Midbrain (tissue), 1 donor: Measurements from ENCODE around the gene RETREG1.
A peak's percentile ranks its signal among the peaks of the same experiment; 100 is the strongest.
"Not testable (repeated sequence)": the region's sequence is repeated elsewhere in the genome, so short reads cannot be mapped to it uniquely, and the experiment has no call there.

ENCODE experiments used
- DNase-seq: peaks from one replicate; lab custom pipeline; 2025; lab: John Stamatoyannopoulos, UW

The RETREG1 gene

GRCh38 chr5:16486711-16487111 is 130.1 kb downstream of the RETREG1 start:
- DNase-seq: no peak

GRCh38 chr5:16485656-16486055 is 131.1 kb downstream of the RETREG1 start:
- DNase-seq: no peak

- DNase-seq: no peak
These were observed 132.7 kb downstream of the RETREG1 start for GRCh38 chr5:16484081-16484480.

- no peak for DNase-seq
These were observed 133.4 kb downstream of the RETREG1 start for GRCh38 chr5:16483361-16483760.

- DNase-seq: no peak
These were observed 133.9 kb downstream of the RETREG1 start for GRCh38 chr5:16482891-16483290.

- no peak for DNase-seq
These were observed 135.8 kb downstream of the RETREG1 start for GRCh38 chr5:16480821-16481538.

GRCh38 chr5:16480144-16480543 is 136.7 kb downstream of the RETREG1 start:
- no peak for DNase-seq

GRCh38 chr5:16477541-16477940 is 139.3 kb downstream of the RETREG1 start:
- no peak for DNase-seq

GRCh38 chr5:16476417-16476816 is 140.4 kb downstream of the RETREG1 start:
- DNase-seq: not testable (repeated sequence)

GRCh38 chr5:16471387-16471786 is 145.4 kb downstream of the RETREG1 start:
- no peak for DNase-seq

- DNase-seq: no peak
These were observed 149.2 kb downstream of the RETREG1 start for GRCh38 chr5:16467363-16468219.

- peak; percentile 93 for DNase-seq
These were observed 151.0 kb downstream of the RETREG1 start, which contains the start of gene ZNF622 for GRCh38 chr5:16465544-16466432. Gene ZNF622, minus strand, starts transcription at chr5:16465800. Its CDS starts 135 bp downstream, at chr5:16465665.

- DNase-seq: no peak
These were observed 151.9 kb downstream of the RETREG1 start for GRCh38 chr5:16464664-16465543.

GRCh38 chr5:16464231-16464630 is 152.6 kb downstream of the RETREG1 start:
- DNase-seq: no peak

GRCh38 chr5:16461782-16462181 is 155.0 kb downstream of the RETREG1 start:
- DNase-seq: no peak

- DNase-seq: no peak
These were observed 155.8 kb downstream of the RETREG1 start for GRCh38 chr5:16461026-16461425.

GRCh38 chr5:16459451-16459850 is 157.3 kb downstream of the RETREG1 start:
- no peak for DNase-seq

GRCh38 chr5:16457853-16458252 is 158.9 kb downstream of the RETREG1 start:
- no peak for DNase-seq

- DNase-seq: no peak
These were observed 159.3 kb downstream of the RETREG1 start for GRCh38 chr5:16457451-16457850.

- DNase-seq: peak; percentile 70
These were observed 160.5 kb downstream of the RETREG1 start for GRCh38 chr5:16456103-16456832.
